IPS DF 4.7 (cell line): ENCODE measurements around the gene EHD2.
"Not testable (repeated sequence)": the region's sequence is repeated elsewhere in the genome, so short reads cannot be mapped to it uniquely, and the experiment has no call there.

Experiments used
- DNase-seq: peaks from one replicate; pipeline ENCODE4 v3.0.0-alpha.2; 2013; ENCODE audit warnings: low spot score; ENCODE audit errors: extremely low read depth

Gene EHD2

DNA sequence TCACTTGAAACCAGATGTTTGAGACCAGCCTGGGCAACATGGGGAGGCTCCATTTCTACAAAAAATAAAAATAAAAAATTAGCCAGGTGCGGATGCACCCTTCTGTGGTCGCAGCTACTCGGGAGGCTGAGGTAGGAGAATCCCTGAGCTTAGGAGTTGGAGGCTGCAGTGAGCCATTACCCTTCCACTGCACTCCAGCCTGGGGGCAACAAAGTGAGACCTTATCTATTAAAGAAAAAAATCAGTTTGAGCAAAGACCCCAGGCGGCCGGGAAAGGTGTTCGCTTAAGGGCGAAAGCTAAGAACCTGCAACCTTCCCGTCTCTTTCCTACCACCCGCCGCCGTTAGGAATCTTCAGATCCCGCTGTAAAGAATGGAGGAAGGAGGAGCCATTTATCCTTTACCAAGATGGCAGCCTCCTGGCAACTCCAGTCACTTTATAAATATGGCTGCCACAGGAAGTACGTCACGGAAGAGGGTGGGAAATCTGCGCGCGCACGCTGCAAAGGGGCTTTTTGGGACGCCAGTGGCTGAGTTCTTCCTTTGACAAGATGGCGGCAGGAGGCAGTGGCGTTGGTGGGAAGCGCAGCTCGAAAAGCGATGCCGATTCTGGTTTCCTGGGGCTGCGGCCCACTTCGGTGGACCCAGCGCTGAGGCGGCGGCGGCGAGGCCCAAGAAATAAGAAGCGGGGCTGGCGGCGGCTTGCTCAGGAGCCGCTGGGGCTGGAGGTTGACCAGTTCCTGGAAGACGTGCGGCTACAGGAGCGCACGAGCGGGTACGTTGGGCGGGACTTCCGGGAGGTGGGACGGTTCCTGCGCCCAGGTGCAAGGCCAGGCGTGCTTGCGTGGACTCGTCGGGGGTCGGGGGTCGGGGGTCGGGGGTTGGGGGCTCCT is 32.0 kb downstream of the EHD2 start, which contains the start of gene NOP53:
Gene NOP53 (plus strand): TSS at position 537 of the 892 bp plus-strand sequence. CDS start 14 bp downstream, at position 551.
- DNase-seq: no peak

DNA sequence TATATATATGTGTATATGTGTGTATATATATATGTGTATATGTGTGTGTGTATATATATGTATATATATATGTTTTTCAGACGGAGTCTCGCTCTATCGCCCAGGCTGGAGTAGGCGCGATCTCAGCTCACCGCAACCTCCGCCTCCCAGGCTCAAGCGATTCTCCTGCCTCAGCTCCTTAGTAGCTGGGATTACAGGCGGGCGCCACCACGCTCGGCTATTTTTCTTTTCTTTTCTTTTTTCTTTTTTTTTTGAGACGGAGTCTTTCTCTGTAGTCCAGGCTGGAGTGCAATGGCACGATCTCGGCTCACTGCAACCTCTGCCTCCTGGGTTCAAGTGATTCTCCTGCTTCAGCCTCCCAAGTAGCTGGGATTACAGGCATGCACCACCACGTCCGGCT is 32.9 kb downstream of the EHD2 start:
- DNase-seq: not testable (repeated sequence)

GRCh38 chr19:47749326-47749725 is 36.1 kb downstream of the EHD2 start:
- DNase-seq: no peak

DNA sequence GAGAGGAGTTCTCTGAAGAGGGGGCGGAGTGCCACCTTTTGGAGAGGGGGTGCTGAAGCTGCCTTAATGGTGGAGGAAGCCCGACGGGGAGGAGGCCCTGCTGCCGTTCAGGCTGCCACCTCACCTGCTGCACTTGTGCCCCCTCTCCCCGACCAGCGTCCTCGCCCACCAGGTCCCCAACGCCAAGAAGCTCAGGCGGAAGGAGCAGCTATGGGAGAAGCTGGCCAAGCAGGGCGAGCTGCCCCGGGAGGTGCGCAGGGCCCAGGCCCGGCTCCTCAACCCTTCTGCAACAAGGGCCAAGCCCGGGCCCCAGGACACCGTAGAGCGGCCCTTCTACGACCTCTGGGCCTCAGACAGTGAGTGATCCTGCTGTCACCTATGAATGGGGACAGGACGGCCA is 37.5 kb downstream of the EHD2 start:
- DNase-seq: no peak

- DNase-seq: no peak
Measured at GRCh38 chr19:47752440-47753211, 39.4 kb downstream of the EHD2 start.

GRCh38 chr19:47754206-47755064 is 41.2 kb downstream of the EHD2 start:
- DNase-seq: no peak

GRCh38 chr19:47755065-47755761 is 42.0 kb downstream of the EHD2 start:
- no peak for DNase-seq

- no peak for DNase-seq
Measured at GRCh38 chr19:47755762-47756626, 42.8 kb downstream of the EHD2 start.

- no peak for DNase-seq
Measured at GRCh38 chr19:47756627-47756929, 43.4 kb downstream of the EHD2 start.

DNA sequence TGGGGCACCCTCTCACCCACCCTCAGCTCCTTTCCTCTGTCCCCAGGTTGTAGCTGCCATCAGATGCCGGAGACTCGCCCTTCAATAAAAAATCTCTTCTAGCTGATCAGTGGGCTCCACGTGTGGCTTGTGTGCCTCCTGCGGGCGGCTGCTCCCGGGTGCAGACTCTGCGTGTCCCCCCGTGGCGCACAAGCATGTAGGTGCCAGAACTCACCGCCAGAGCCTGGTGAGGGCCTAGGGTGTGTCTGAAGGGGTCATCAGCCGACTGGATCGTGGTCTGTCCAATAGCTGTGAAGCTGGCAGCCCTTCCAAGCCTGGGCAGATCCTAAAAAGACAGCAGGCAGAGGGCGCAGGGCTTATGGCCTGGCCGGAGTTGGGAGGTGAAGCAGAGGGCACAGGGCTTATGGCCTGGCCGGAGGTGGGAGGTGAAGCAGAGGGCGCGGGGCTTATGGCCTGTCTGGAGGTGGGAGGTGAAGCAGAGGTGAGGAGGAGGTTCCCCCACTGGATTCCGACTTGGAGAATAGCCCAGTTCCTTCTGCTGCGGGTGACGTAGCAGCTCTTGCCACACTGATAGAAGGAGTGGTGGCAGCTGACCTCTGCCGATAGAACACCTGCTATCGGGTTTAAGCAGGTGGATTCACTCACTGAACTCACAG is 43.9 kb downstream of the EHD2 start:
- DNase-seq: no peak

DNA sequence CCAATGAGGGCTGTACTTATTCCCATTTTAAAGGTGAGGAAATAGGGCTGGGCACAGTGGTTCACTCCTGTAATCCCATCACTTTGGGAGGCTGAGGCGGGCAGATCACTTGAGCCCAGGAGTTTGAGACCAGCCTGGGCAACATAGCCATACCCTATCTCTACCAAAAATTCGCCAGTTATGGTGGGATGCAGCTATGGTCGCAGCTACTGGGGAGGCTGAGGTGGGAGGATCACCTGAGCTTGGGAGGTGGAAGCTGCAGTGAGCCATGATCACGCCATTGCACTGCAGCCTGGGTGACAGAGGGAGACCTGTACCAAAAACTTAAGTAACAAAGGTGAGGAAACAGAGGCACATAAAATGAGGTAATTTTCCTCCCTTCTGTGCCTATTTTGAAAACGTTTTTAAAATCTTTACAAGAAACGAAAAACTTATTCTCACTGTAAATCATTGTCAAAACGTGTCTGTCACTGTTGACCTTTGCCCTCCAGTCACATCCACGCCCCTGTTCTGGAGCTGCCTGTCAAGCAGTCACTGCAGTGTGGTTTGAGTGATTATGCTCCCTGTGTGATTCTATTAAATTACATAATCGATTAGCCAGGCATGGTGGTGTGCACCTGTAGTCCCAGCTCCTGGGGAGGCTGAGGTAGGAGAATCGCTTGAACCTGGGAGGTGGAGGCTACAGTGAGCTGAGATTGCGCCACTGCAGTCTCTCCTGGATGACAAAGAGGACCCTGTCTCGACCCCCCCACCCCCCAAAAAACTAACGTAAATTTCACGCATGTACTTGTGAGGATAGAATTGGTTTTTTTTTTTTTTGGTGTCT is 44.6 kb downstream of the EHD2 start:
- no peak for DNase-seq

- no peak for DNase-seq
Measured at GRCh38 chr19:47758443-47758804, 45.2 kb downstream of the EHD2 start.

DNA sequence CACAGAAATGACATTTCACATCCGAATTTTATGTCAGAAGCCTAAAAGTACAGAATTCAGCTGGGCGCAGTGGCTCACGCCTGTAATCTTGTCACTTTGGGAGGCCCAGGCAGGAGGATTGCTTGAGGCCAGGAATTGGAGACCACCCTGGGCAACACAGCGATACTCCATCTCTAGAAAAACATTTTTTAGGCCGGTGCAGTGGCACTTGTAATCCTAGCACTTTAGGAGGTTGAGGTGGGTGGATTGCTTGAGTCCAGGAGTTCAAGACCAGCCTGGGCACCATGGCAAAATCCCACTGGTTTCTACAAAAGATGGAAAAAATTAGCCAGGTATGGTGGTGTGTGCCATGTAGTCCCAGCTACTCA is 47.4 kb downstream of the EHD2 start:
- no peak for DNase-seq

DNA sequence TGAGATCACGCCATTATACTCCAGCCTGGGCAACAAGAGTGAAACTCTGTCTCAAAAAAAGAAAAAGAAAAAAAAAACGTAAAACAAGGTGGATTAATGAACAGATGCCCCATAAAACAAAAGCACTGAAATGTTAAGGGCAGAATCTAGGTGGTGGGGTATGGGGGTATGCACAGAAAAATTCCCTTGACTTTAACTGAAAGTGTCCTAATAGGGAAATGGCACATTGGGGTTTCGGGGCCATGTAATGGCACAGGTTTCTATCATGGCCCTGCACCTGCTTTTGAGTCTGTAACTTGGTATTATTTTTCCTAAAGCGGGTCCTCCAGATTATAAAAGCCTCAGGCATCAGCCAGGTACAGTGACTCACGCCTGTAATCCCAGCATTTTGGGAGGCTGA is 48.3 kb downstream of the EHD2 start:
- no peak for DNase-seq

GRCh38 chr19:47762151-47762550 is 48.9 kb downstream of the EHD2 start:
- DNase-seq: no peak

GRCh38 chr19:47762615-47763308 is 49.5 kb downstream of the EHD2 start:
- DNase-seq: no peak

DNA sequence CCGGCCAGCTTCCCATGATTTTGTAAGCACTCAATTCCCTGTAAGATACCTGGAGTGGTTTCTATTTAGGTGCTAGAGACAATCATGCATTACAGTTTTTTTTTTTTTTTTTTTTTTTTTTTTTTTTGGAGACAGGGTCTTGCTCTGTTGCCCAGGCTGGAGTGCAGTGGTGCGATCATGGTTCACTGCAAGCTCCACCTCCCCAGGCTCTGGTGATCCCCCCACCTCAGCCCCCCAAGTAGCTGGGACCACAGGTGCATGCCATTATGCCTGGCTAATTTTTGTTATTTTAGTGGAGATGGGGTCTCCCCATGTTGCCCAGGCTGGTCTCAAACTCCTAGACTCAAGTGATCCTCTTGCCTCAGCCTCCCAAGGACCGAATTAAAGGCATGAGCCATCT is 51.5 kb downstream of the EHD2 start:
- DNase-seq: not testable (repeated sequence)
